ENCODE data around the gene HSD17B3.

DNA sequence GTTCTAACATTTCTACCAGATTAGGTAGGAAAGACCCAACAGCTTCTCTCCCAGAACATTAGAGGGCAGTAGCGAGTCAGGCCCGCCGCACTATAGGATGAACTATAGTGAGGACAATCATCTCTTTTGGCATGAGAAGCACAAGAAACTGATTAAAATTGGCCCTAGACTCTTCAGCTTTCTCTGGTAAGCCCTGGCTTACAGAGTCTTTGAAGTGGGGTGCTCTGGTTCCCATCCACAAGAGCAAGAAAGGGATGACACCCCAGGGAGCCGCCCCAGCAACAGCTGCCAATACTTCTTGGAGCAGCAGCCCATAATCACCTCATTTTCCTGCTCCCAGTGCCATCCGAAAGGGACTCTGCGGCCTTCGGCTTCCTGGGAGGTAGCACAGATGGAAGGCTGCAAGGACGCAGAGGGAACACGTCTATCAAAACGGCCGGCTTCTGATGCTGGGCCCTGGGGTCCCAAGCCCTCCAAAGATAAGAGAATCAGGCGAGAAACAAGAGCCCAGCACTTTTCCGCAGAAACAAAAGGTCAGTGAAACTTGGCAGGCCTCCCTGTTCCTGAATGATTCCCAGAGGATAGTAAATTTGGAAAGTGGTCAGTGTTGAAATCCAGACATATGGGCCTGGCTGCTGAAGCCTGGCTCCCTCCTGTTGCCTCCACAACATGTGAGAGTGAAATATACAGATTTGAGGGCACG, 69.3 kb downstream of the HSD17B3 start:
- TF ChIP-seq EZH2 (IDR thresholded peaks at IDR 0.05; ENCODE audit: borderline replicate concordance, insufficient read depth, low read length, poor library complexity, severe bottlenecking) (no peak), CTCF (IDR thresholded peaks at IDR 0.05; ENCODE audit: poor library complexity, severe bottlenecking) (peak; percentile 52)
